ENCODE data around the gene MAP2K2. TPM values are rescaled to one million over a fixed set of nuclear protein-coding genes. Genes with fewer than 3 reads are reported as not detected.

MAP2K2 gene
- polyA plus RNA-seq, 2 of the 4 experiments (the other 2 are of a cell fraction), result 41.7 to 115 TPM

DNA sequence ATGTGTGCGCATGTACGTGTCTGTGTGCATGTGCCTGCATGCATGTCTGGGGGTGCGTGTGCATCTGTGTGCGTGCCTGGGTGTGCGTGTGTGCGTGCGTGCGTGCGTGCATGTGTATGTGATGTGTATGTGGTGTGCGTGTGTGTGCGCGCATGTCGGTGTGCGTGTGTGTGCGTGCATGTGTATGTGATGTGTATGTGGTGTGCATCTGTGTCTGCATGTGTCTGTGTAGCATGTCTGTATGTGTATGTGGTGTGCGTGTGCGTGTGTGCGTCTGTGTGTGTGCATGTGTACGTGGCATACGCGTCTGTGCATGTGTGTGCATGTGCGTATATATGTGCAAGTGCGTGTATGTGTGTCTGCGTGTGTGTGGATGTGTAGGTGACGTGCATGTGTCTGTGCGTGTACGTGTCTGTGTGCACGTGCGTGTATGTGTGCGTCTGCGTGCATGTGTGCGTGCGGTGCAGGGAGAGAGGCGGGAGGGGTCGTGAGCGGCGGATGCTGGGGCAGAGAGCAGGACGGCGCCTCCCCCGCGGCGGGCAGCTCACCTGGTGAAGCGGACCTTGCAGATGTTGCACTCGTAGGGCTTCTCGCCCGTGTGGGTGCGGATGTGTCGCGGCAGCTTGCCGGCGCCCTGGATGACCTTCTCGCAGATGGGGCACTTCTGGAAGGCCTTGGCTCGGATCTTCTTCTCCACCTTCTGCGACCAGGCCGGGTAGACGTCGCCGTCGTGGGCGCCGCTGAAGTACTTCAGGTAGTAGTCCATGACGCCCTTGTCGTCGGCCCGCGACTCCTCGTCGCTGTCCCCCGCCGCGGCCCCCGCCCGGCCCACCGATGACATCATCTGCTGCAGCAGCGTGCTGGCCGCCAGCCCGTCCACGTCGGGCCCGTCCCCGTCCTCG lies 70.2 kb downstream of the MAP2K2 start (continued):
- TF ChIP-seq, protein P1, sequence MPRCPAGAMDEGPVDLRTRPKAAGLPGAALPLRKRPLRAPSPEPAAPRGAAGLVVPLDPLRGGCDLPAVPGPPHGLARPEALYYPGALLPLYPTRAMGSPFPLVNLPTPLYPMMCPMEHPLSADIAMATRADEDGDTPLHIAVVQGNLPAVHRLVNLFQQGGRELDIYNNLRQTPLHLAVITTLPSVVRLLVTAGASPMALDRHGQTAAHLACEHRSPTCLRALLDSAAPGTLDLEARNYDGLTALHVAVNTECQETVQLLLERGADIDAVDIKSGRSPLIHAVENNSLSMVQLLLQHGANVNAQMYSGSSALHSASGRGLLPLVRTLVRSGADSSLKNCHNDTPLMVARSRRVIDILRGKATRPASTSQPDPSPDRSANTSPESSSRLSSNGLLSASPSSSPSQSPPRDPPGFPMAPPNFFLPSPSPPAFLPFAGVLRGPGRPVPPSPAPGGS (IDR thresholded peaks at IDR 0.05), result no peak
- TF ChIP-seq, protein P2, sequence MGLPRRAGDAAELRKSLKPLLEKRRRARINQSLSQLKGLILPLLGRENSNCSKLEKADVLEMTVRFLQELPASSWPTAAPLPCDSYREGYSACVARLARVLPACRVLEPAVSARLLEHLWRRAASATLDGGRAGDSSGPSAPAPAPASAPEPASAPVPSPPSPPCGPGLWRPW (IDR thresholded peaks at IDR 0.05), result no peak
- no peak for TF ChIP-seq EHMT2 (IDR thresholded peaks at IDR 0.05; ENCODE audit: low read depth)
- no peak for TF ChIP-seq HDAC2 (IDR thresholded peaks at IDR 0.05)
- TF ChIP-seq, protein P3, sequence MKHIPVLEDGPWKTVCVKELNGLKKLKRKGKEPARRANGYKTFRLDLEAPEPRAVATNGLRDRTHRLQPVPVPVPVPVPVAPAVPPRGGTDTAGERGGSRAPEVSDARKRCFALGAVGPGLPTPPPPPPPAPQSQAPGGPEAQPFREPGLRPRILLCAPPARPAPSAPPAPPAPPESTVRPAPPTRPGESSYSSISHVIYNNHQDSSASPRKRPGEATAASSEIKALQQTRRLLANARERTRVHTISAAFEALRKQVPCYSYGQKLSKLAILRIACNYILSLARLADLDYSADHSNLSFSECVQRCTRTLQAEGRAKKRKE (CRISPR knock-in tag; IDR thresholded peaks at IDR 0.05; ENCODE audit: low read depth), result no peak

DNA sequence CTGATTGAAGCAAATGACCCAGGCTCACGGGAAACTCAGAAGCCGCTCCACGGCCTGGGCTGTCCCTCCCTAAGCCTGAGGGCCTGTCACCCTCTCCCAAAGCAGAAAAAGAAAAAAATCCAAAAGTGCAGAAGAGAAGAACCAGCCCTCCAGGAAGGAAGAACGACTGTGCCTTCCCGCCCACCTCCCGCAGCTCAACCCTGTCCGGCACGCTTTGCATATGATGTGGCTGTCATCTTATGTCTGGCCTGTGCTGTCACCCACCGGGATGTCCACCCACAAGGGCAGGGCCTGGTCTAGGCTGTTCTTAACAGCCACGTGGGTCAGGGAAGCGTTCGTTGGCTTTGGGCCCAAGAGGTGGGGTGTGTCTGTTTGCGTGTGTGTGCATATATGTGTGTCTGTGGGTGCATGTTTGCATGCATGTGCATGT lies 70.9 kb downstream of the MAP2K2 start:
- Histone ChIP-seq H3K9me3 (no peaks in the 10 kb centered on the region), H3K4me2 (peak overlapping the region; percentile 97), H3K4me1 (peaks cover 33% of the 10 kb centered on the region), H3K4me3 (peak overlapping the region; percentile 35; the same call in 1 of the 3 replicates), H3K27ac (peak overlapping the region; percentile 92 to 94)
- DNase-seq (ENCODE audit: low read depth in 1 of 2, low spot score in 1 of 2) (peak in 1 of 2 experiments; percentile 63), ATAC-seq (peak; percentile 38 to 51; a peak in 5 of 6 replicates), FAIRE-seq (no peak)
- WGBS (ENCODE audit: missing lambda C conversion rate), result 25% methylated on average over 9 of the region's 13 CpGs
- CTCF ChIA-PET, result interaction anchor here (1.0 to 1.4 kb wide), 2 partner anchors 12 to 87 kb away, joined by 3 read pairs; no protein-coding TSS in a partner anchor
- TF ChIP-seq GATA3 (IDR thresholded peaks at IDR 0.05; ENCODE audit: borderline replicate concordance), result no peak
- TF ChIP-seq, protein P4, sequence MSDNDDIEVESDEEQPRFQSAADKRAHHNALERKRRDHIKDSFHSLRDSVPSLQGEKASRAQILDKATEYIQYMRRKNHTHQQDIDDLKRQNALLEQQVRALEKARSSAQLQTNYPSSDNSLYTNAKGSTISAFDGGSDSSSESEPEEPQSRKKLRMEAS (IDR thresholded peaks at IDR 0.05), result 0 out of 2 replicates have a peak, but pooled peaks have one; percentile 15
- POLR2A ChIA-PET, result no interaction called here

DNA sequence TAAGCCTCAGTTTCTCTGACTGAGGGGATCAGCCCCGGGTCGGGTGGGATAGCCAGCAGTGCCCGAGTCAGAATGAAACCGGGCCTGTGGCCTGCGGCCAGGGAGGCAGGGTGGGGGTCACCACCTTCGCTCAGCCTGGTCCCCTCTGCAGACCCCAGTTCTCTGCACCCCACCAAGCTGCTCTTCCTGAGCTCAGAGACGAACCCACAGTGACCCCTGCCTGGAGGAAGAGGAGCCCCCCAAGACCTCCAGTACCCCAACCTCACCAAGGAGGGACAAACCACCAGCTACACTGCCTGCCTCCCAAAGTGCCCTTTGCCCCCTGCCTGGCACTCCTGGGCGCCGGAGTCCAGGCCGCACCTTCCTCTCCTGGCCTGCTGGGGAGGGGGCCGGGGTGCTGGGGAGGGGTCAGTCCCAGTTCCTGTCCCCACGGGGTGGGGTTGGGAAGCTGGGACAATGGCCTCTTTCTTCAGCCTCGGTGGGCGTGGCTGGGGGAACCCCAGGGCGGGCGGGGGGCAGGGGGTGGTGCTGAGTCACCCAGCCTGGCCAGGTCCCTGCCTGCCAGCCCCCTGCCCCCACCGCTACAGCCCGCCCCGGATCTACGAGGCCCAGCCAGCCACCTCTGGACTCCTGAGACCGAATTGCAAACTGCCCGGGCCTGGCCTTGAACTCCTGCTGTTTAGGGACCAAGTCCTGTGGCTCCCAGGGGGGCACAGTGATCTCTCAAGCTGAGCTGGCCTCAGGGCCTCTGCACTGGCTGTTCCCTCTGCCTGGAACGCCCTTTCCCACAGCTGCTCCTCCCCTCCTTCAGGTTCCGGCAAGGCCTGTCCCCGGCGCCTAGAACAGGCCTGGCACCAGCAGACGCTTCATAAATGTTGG lies 71.6 kb downstream of the MAP2K2 start:
- H3K4me2 ChIP-seq, result peak overlapping the region; percentile 97
- peak; percentile 73 to 79 for ATAC-seq
- TF ChIP-seq CEBPB (IDR thresholded peaks at IDR 0.05) (no peak), EP300 (IDR thresholded peaks at IDR 0.05) (0 out of 5 replicates have a peak, but pooled peaks of 1 of the 2 experiments have one; percentile 28), FOXS1 (CRISPR knock-in tag; IDR thresholded peaks at IDR 0.05) (0 out of 2 replicates have a peak, but pooled peaks have one; percentile 22), JUNB (IDR thresholded peaks at IDR 0.05) (0 out of 2 replicates have a peak, but pooled peaks have one; percentile 23), RNF2 (IDR thresholded peaks at IDR 0.05; ENCODE audit: borderline replicate concordance, low read depth) (no peak)
- TF ChIP-seq, protein P3 (CRISPR knock-in tag; IDR thresholded peaks at IDR 0.05; ENCODE audit: low read depth), result no peak
- TF ChIP-seq, protein P5, sequence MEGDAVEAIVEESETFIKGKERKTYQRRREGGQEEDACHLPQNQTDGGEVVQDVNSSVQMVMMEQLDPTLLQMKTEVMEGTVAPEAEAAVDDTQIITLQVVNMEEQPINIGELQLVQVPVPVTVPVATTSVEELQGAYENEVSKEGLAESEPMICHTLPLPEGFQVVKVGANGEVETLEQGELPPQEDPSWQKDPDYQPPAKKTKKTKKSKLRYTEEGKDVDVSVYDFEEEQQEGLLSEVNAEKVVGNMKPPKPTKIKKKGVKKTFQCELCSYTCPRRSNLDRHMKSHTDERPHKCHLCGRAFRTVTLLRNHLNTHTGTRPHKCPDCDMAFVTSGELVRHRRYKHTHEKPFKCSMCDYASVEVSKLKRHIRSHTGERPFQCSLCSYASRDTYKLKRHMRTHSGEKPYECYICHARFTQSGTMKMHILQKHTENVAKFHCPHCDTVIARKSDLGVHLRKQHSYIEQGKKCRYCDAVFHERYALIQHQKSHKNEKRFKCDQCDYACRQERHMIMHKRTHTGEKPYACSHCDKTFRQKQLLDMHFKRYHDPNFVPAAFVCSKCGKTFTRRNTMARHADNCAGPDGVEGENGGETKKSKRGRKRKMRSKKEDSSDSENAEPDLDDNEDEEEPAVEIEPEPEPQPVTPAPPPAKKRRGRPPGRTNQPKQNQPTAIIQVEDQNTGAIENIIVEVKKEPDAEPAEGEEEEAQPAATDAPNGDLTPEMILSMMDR (IDR thresholded peaks at IDR 0.05), result no peak
- TF ChIP-seq, protein P6, sequence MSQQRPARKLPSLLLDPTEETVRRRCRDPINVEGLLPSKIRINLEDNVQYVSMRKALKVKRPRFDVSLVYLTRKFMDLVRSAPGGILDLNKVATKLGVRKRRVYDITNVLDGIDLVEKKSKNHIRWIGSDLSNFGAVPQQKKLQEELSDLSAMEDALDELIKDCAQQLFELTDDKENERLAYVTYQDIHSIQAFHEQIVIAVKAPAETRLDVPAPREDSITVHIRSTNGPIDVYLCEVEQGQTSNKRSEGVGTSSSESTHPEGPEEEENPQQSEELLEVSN (IDR thresholded peaks at IDR 0.05; ENCODE audit: borderline replicate concordance, low read depth), result no peak
- peaks cover 27% of the 10 kb centered on the region for H3K4me1 ChIP-seq
- peak in 1 of 2 experiments; percentile 76 for DNase-seq (ENCODE audit: low read depth in 1 of 2, low spot score in 1 of 2)
- peak overlapping the region; percentile 92 to 94 for H3K27ac ChIP-seq
- peak overlapping the region; percentile 35 for H3K4me3 ChIP-seq
- WGBS (ENCODE audit: missing lambda C conversion rate), result 21% methylated on average over 6 of the region's 27 CpGs
- ChIA-PET POLR2A (no interaction called here), CTCF (interaction anchor here (1.0 to 1.1 kb wide), 2 partner anchors 13 to 152 kb away, joined by 3 read pairs; no protein-coding TSS in a partner anchor)
- FAIRE-seq, result no peak
- no peaks in the 10 kb centered on the region for H3K9me3 ChIP-seq

Measured in A549 (cell line).